ENCODE data around the gene INMT.

The INMT gene

GRCh38 chr7:30752979-30753378 lies 1.0 kb downstream of the INMT start:
- H3K9ac ChIP-seq (ENCODE audit: low read depth, low read length) = no peak overlapping the region
- no peaks in the 10 kb centered on the region for H3K27me3 ChIP-seq (ENCODE audit: control insufficient read depth, insufficient read depth, low read length)
- H3K4me1 ChIP-seq (ENCODE audit: control insufficient read depth, insufficient read depth, low read length) = no peaks in the 10 kb centered on the region
- no peak overlapping the region for H3K4me3 ChIP-seq (ENCODE audit: low read depth, low read length)
- no peak overlapping the region for H3K27ac ChIP-seq (ENCODE audit: low read depth, low read length)
- no peaks in the 10 kb centered on the region for H3K36me3 ChIP-seq (ENCODE audit: control insufficient read depth, insufficient read depth, low read length)
- H3K9me3 ChIP-seq (ENCODE audit: control insufficient read depth, insufficient read depth, low read length) = no peaks in the 10 kb centered on the region

- no peaks in the 10 kb centered on the region for H3K36me3 ChIP-seq (ENCODE audit: control insufficient read depth, insufficient read depth, low read length)
- no peak overlapping the region for H3K9ac ChIP-seq (ENCODE audit: low read depth, low read length)
- H3K27me3 ChIP-seq (ENCODE audit: control insufficient read depth, insufficient read depth, low read length) = no peaks in the 10 kb centered on the region
- H3K4me1 ChIP-seq (ENCODE audit: control insufficient read depth, insufficient read depth, low read length) = no peaks in the 10 kb centered on the region
- no peak overlapping the region for H3K4me3 ChIP-seq (ENCODE audit: low read depth, low read length)
- no peak overlapping the region for H3K27ac ChIP-seq (ENCODE audit: low read depth, low read length)
- no peaks in the 10 kb centered on the region for H3K9me3 ChIP-seq (ENCODE audit: control insufficient read depth, insufficient read depth, low read length)
Observed at GRCh38 chr7:30754315-30754877, 2.5 kb downstream of the INMT start.

- H3K27me3 ChIP-seq (ENCODE audit: control insufficient read depth, insufficient read depth, low read length) = no peaks in the 10 kb centered on the region
- H3K9me3 ChIP-seq (ENCODE audit: control insufficient read depth, insufficient read depth, low read length) = no peaks in the 10 kb centered on the region
- H3K4me1 ChIP-seq (ENCODE audit: control insufficient read depth, insufficient read depth, low read length) = no peaks in the 10 kb centered on the region
- H3K36me3 ChIP-seq (ENCODE audit: control insufficient read depth, insufficient read depth, low read length) = no peaks in the 10 kb centered on the region
- no peak overlapping the region for H3K27ac ChIP-seq (ENCODE audit: low read depth, low read length)
- H3K9ac ChIP-seq (ENCODE audit: low read depth, low read length) = no peak overlapping the region
- H3K4me3 ChIP-seq (ENCODE audit: low read depth, low read length) = no peak overlapping the region
Observed at GRCh38 chr7:30755384-30756154, 3.6 kb downstream of the INMT start.

- Histone ChIP-seq H3K27me3 (ENCODE audit: control insufficient read depth, insufficient read depth, low read length) (no peaks in the 10 kb centered on the region; the same call in 1 of the 2 replicates), H3K36me3 (ENCODE audit: control insufficient read depth, insufficient read depth, low read length) (no peaks in the 10 kb centered on the region), H3K4me1 (ENCODE audit: control insufficient read depth, insufficient read depth, low read length) (no peaks in the 10 kb centered on the region), H3K27ac (ENCODE audit: low read depth, low read length) (no peak overlapping the region), H3K9me3 (ENCODE audit: control insufficient read depth, insufficient read depth, low read length) (no peaks in the 10 kb centered on the region), H3K4me3 (ENCODE audit: low read depth, low read length) (no peak overlapping the region), H3K9ac (ENCODE audit: low read depth, low read length) (no peak overlapping the region)
Observed at GRCh38 chr7:30757342-30757692, 5.4 kb downstream of the INMT start.

- Histone ChIP-seq H3K9ac (ENCODE audit: low read depth, low read length) (no peak overlapping the region), H3K4me3 (ENCODE audit: low read depth, low read length) (no peak overlapping the region), H3K27me3 (ENCODE audit: control insufficient read depth, insufficient read depth, low read length) (peaks cover 4% of the 10 kb centered on the region), H3K36me3 (ENCODE audit: control insufficient read depth, insufficient read depth, low read length) (no peaks in the 10 kb centered on the region), H3K4me1 (ENCODE audit: control insufficient read depth, insufficient read depth, low read length) (no peaks in the 10 kb centered on the region), H3K9me3 (ENCODE audit: control insufficient read depth, insufficient read depth, low read length) (no peaks in the 10 kb centered on the region), H3K27ac (ENCODE audit: low read depth, low read length) (no peak overlapping the region)
Observed at GRCh38 chr7:30760514-30761213, 8.7 kb downstream of the INMT start.

GRCh38 chr7:30761214-30762156 lies 9.6 kb downstream of the INMT start:
- H3K4me1 ChIP-seq (ENCODE audit: control insufficient read depth, insufficient read depth, low read length) = no peaks in the 10 kb centered on the region
- H3K9ac ChIP-seq (ENCODE audit: low read depth, low read length) = no peak overlapping the region
- no peaks in the 10 kb centered on the region for H3K9me3 ChIP-seq (ENCODE audit: control insufficient read depth, insufficient read depth, low read length)
- H3K36me3 ChIP-seq (ENCODE audit: control insufficient read depth, insufficient read depth, low read length) = no peaks in the 10 kb centered on the region
- peaks cover 4% of the 10 kb centered on the region for H3K27me3 ChIP-seq (ENCODE audit: control insufficient read depth, insufficient read depth, low read length)
- no peak overlapping the region for H3K4me3 ChIP-seq (ENCODE audit: low read depth, low read length)
- no peak overlapping the region for H3K27ac ChIP-seq (ENCODE audit: low read depth, low read length)

- H3K27ac ChIP-seq (ENCODE audit: low read depth, low read length) = no peak overlapping the region
- no peaks in the 10 kb centered on the region for H3K36me3 ChIP-seq (ENCODE audit: control insufficient read depth, insufficient read depth, low read length)
- H3K27me3 ChIP-seq (ENCODE audit: control insufficient read depth, insufficient read depth, low read length) = peaks cover 4% of the 10 kb centered on the region
- H3K4me1 ChIP-seq (ENCODE audit: control insufficient read depth, insufficient read depth, low read length) = no peaks in the 10 kb centered on the region
- H3K4me3 ChIP-seq (ENCODE audit: low read depth, low read length) = no peak overlapping the region
- H3K9me3 ChIP-seq (ENCODE audit: control insufficient read depth, insufficient read depth, low read length) = no peaks in the 10 kb centered on the region
- no peak overlapping the region for H3K9ac ChIP-seq (ENCODE audit: low read depth, low read length)
Observed at GRCh38 chr7:30764030-30764975, 12.4 kb downstream of the INMT start.

- peaks cover 4% of the 10 kb centered on the region for H3K27me3 ChIP-seq (ENCODE audit: control insufficient read depth, insufficient read depth, low read length)
- no peaks in the 10 kb centered on the region for H3K9me3 ChIP-seq (ENCODE audit: control insufficient read depth, insufficient read depth, low read length)
- H3K9ac ChIP-seq (ENCODE audit: low read depth, low read length) = no peak overlapping the region
- H3K4me3 ChIP-seq (ENCODE audit: low read depth, low read length) = no peak overlapping the region
- no peak overlapping the region for H3K27ac ChIP-seq (ENCODE audit: low read depth, low read length)
- no peaks in the 10 kb centered on the region for H3K36me3 ChIP-seq (ENCODE audit: control insufficient read depth, insufficient read depth, low read length)
- H3K4me1 ChIP-seq (ENCODE audit: control insufficient read depth, insufficient read depth, low read length) = no peaks in the 10 kb centered on the region
Observed at GRCh38 chr7:30765408-30765807, 13.5 kb downstream of the INMT start.

GRCh38 chr7:30770845-30771173 lies 18.9 kb downstream of the INMT start:
- Histone ChIP-seq H3K9me3 (ENCODE audit: control insufficient read depth, insufficient read depth, low read length) (no peaks in the 10 kb centered on the region), H3K27me3 (ENCODE audit: control insufficient read depth, insufficient read depth, low read length) (no peaks in the 10 kb centered on the region; the same call in 1 of the 2 replicates), H3K9ac (ENCODE audit: low read depth, low read length) (no peak overlapping the region), H3K4me1 (ENCODE audit: control insufficient read depth, insufficient read depth, low read length) (0 out of 2 replicates have a peak, but pooled peaks cover 4% of the 10 kb centered on the region), H3K36me3 (ENCODE audit: control insufficient read depth, insufficient read depth, low read length) (no peaks in the 10 kb centered on the region), H3K4me3 (ENCODE audit: low read depth, low read length) (peak overlapping the region; percentile 94), H3K27ac (ENCODE audit: low read depth, low read length) (no peak overlapping the region)

Data from HUES48 (cell line).